ENCODE results near the gene ANKFN1.

DNA sequence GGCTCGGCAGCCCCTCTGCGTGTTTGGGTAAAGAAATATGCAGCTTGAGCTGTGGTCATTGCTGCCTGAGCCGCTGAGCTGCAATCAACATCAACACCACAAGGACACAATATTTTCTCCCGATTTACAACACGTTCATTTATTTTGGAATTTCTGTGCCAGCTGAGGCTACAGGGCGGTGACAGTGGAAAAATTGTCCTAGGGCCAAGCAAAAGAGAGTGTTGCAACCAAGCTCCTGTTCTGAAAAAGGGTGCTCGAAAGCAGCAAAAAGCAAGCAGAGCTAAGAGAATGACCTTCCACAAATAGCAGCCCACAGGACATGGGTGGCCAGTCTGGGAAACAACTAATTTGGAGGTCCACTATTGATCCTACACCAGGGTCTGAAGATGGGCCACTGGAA is 404.8 kb downstream of the ANKFN1 start:
- TF ChIP-seq, protein P1, sequence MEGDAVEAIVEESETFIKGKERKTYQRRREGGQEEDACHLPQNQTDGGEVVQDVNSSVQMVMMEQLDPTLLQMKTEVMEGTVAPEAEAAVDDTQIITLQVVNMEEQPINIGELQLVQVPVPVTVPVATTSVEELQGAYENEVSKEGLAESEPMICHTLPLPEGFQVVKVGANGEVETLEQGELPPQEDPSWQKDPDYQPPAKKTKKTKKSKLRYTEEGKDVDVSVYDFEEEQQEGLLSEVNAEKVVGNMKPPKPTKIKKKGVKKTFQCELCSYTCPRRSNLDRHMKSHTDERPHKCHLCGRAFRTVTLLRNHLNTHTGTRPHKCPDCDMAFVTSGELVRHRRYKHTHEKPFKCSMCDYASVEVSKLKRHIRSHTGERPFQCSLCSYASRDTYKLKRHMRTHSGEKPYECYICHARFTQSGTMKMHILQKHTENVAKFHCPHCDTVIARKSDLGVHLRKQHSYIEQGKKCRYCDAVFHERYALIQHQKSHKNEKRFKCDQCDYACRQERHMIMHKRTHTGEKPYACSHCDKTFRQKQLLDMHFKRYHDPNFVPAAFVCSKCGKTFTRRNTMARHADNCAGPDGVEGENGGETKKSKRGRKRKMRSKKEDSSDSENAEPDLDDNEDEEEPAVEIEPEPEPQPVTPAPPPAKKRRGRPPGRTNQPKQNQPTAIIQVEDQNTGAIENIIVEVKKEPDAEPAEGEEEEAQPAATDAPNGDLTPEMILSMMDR (IDR thresholded peaks at IDR 0.05; ENCODE audit: low read depth, low read length, poor library complexity, severe bottlenecking): no peak
- TF ChIP-seq EZH2phosphoT487 (IDR thresholded peaks at IDR 0.05; ENCODE audit: borderline replicate concordance, low read length): no peak

Measured in DOHH2 (cell line).